H7 (cell line): ENCODE results near the gene ARHGAP20. TPM values are rescaled to one million over a fixed set of nuclear protein-coding genes. Genes with fewer than 3 reads are reported as not detected.
A peak's percentile ranks its signal among the peaks of the same experiment; 100 is the strongest.

ENCODE experiments used
- DNase-seq: peaks from one replicate; pipeline ENCODE4 v3.0.0; 2012
- H3K27me3 ChIP-seq: 2 replicates; pipeline ENCODE4 v1.6.0; 2011; ENCODE audit warnings: mild to moderate bottlenecking, low read length; ENCODE audit not compliant: control insufficient read depth, insufficient read depth
- H3K36me3 ChIP-seq: replicated peaks from 2 replicates; pipeline ENCODE4 v1.5.1; 2011; ENCODE audit warnings: low read length; ENCODE audit not compliant: control insufficient read depth, insufficient read depth
- H3K4me3 ChIP-seq: 2 replicates; pipeline ENCODE4 v1.5.1; 2011; ENCODE audit warnings: low read depth, mild to moderate bottlenecking, control low read depth, low read length, moderate library complexity; ENCODE audit not compliant: insufficient read depth
- total RNA-seq: library from RNA; depleted of rRNA; stranded (reverse); fragments of >200 nt; shearing (Covaris generic); gene quantifications from 2 replicates; pipeline ENCODE4 v1.2.3, GENCODE V29; 2014

ARHGAP20 gene
- total RNA-seq, 1 experiment from 2014 or later: 0.14 TPM

DNA sequence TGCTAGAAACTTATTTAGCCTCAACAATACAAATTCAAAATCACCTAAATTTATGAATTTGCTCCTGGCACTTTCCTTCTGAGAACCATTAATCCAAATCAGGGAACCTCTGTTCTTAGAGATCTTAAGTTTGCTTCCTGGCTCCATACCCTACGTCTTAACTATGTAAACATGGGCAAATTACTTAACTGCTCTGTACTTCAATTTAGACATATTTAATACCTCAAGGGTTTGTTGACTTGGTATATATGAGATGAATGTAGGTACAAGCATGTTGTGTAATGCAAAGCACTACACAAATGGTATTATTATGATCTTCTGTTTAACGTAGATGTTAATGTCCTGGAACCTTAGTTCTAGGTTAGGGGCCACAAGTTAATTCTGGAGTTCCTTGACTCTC is 22.6 kb upstream of the ARHGAP20 start:
- Histone ChIP-seq H3K36me3 (no peaks in the 10 kb centered on the region), H3K27me3 (no peaks in the 10 kb centered on the region), H3K4me3 (no peak overlapping the region)
- no peak for DNase-seq

DNA sequence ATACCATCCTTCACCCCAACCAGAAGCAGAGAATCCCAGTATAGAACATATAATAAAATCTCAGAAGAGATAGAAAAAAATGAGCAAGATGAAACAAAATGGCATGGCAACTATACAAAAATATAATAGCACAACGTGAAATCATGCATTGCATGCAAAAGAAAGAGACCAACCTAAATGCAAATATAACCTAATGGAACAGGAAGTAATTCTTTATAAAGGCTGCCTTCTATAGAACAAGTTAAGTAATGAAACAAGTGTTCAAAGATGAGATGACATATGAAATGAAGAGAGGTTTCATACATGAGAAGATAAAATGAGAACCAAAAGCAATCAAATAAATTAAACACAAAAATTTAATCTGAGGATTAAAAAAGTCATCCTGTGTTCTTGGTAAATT is 18.5 kb upstream of the ARHGAP20 start:
- no peak for DNase-seq
- Histone ChIP-seq H3K27me3 (no peaks in the 10 kb centered on the region), H3K4me3 (no peak overlapping the region), H3K36me3 (no peaks in the 10 kb centered on the region)

DNA sequence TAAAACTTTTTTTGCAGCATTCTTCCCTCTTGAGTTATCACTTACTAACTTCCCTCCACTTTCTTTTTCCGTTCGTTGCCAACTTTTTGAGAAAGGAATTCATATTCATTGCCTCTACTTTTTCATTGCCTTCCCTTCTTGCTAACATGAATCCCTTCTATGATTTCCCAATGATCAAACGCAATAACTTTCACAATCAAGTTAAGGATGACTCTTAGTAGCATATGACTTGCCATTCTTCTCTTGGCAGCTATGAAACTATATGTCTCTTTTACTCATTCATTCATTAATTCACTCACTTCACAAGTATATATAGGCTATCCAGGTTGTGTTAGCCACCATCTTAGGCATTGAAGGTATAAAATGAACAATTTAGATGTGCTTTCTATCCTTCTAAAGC is 16.6 kb upstream of the ARHGAP20 start:
- no peak overlapping the region for H3K4me3 ChIP-seq
- DNase-seq: no peak
- H3K36me3 ChIP-seq: no peaks in the 10 kb centered on the region
- H3K27me3 ChIP-seq: no peaks in the 10 kb centered on the region

DNA sequence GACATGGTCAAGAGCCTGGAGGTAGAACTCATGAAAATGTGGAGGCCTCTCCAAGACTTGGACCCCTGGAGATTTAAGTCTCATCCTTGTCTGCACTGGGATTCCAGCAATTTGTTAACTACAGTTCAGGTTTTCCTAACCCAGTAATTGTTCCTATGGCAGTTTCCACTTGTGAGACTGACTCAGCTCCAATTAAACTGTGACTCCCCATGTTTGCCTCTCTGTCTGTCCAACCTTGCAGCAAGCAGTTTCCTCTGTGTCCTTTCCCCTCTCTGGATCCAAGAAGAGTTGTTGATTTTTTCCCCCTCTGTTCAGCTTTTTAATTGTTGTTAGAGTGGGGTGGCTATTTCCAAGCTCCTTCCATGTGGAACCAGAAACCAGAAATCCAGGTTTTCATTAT is 16.2 kb upstream of the ARHGAP20 start:
- Histone ChIP-seq H3K4me3 (no peak overlapping the region), H3K36me3 (no peaks in the 10 kb centered on the region), H3K27me3 (no peaks in the 10 kb centered on the region)
- DNase-seq: no peak

DNA sequence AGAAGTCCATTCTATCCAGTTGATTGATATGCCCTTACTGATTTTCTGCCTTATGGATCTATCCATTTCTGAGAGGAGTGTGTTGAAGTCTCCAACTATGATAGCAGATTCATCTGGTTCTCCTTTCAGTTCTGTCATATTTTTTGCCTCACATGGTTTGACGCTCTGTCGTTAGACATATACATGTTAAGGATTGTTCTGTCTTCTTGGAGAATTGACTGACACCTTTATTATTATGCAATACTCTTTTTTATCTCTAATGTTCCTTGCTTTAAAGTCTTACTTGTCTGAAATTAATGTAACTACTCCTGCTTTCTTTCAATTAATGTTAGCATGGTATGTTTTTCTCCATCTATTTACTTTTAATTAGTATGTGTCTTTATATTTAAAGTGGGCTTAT is 12.1 kb upstream of the ARHGAP20 start:
- H3K27me3 ChIP-seq: no peaks in the 10 kb centered on the region

DNA sequence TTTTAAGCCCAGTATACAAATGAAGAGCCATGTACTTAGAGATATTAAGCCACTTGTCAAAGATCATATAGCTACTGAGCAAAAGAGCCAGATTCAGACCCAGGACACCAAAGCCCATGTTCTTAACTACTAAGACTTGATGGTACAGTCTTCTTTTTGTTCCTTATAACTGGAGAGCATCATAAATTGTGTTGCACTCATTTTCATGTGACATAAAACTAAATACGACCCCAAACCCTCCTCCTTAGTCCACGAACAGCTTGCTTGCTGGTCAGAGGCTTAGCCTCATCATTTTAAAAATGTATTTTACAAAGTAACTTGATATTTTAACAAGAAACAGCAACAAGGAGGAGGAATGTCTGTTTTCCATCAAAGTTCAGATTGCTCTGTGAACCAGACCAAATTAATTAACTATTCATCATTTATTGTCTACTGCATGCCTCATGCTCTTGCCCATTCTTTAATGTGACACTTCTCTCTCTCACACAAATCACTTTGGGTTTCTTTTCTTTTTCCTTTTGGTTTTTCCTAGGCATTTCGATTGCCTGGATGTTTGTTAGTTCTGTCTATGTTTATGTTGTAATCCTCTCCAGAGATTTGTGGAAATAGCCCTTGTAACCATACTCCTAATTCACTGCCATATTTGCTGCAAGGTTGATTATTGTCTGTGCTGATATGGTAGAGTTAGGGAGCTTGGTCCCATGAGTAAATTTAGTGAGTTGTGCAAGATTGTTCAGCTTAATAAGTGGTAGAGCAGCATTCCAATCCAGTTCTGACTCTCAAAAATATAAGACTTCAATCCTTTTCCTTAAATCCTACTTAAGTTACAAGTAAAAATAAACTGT is 8.4 kb upstream of the ARHGAP20 start:
- H3K36me3 ChIP-seq: no peaks in the 10 kb centered on the region
- no peak overlapping the region for H3K4me3 ChIP-seq
- no peaks in the 10 kb centered on the region; the same call in 1 of the 2 replicates for H3K27me3 ChIP-seq
- DNase-seq: no peak

More for the DNA sequence above, 12.1 kb upstream of the ARHGAP20 start:
- Histone ChIP-seq H3K36me3 (no peaks in the 10 kb centered on the region), H3K4me3 (no peak overlapping the region)
- DNase-seq: no peak

DNA sequence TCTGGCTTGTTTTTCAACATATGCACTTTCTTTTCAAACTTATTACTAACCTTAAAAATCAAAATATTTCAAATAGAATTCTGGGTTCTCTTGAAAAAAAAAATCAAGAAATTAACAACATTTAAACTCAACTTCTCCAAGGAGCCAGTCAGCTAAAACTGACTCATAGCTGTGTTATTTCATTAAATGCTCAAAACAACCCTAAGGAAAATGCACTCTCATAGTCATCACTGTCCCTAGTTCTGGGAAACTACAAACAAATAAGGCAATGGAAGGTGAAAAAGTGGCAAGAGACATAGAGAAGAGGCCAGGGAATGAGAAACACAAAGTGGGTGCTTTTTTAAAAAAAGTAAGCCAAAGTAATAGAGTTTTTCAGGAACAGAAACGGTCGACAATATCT is 4.1 kb upstream of the ARHGAP20 start:
- Histone ChIP-seq H3K27me3 (peaks cover 31% of the 10 kb centered on the region), H3K4me3 (no peak overlapping the region), H3K36me3 (no peaks in the 10 kb centered on the region)
- DNase-seq: no peak

DNA sequence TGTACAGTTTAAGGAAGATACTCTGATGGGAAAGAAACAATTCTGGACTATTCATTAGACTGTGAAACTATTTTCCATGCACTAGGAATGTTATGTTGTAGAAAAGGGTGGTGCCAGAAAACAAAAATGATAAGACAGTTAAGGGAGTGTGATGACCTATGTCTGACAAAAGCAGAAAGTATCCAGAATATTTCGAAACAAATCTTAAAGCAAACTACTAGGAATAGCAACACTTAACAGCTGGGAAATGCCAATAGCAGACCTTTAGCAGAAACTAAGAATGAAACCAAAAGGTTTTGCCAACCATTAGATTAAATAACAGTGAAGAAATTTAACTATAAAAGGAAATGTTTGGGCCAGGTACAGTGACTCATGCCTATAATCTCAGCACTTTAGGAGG is 3.3 kb upstream of the ARHGAP20 start:
- peaks cover 39% of the 10 kb centered on the region for H3K27me3 ChIP-seq
- no peaks in the 10 kb centered on the region for H3K36me3 ChIP-seq
- H3K4me3 ChIP-seq: no peak overlapping the region
- no peak for DNase-seq

DNA sequence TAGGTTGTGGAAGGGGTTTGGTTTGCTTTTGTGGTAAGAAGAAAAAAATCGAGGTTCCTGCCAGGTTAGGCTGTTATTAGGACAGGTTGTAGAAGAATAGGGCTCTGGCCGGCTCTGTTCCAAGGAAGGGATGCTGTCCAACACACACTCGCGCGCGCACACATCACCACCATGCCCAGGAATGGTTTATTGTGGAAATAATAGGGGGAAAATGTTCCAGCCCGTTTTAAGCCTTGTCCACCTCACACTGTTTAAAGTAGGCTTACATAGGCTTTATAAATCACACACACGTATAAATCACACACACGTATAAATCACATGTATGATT is 1.2 kb upstream of the ARHGAP20 start:
- H3K4me3 ChIP-seq: no peak overlapping the region
- DNase-seq: no peak
- peaks cover 53% of the 10 kb centered on the region for H3K27me3 ChIP-seq
- H3K36me3 ChIP-seq: no peaks in the 10 kb centered on the region

DNA sequence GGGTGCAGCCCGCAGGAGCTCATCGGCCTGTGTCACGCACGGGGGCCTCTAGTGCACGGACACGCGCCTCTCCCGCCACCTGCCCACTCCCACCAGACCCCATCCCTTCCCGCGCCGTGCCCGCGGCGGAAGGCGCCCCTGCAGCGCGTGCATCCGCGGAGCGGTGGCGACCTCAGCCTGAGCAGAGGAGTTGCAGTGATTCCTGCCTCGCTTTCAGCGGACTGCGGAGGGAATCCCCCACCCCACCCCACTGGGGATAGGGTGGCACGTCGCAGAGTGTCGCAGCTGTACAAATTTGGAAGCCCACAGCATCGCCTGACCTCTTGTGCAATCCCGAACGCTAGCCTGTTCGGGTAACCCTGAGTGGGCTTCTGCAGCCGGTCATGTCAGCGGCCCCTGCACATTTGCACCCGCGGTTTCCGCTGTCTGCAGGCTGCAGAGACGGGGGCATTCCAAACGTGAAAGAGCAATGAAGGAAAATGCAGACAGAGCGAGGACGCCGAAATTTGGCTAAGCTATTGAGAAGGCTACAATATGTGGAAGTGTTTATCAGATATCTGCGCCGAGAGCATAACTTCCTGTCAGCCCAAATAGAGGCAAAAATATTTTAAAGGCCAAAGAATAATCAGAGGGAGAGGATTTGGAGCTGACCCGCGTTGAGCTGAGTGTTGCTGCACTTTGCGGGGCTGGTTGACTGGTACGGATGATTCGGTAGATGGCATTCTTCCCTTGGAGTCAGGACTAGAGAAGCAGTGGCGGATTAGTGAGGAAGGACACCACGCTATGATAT is 617 bp upstream of the ARHGAP20 start:
- Histone ChIP-seq H3K36me3 (no peaks in the 10 kb centered on the region), H3K27me3 (peaks cover 53% of the 10 kb centered on the region), H3K4me3 (peak overlapping the region; percentile 56)
- DNase-seq: peak; percentile 24

DNA sequence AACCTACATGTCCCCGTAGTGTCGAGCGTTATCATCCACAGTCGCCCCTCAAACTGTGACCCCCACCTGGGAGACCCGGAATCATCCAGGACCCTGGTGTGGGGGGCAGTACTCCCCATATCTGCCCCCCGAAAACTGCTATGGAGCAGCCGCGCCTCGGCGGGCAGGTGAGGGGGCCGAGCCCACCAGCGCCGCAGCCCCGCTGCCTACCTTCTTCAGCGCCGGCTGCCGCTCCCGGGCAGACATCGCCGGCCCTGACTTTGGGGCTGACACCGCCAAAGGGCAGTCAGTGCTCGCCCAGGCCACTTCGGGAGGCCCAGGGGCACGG is 825 bp downstream of the ARHGAP20 start:
- no peak for DNase-seq
- Histone ChIP-seq H3K4me3 (peak overlapping the region; percentile 49), H3K27me3 (peaks cover 53% of the 10 kb centered on the region), H3K36me3 (no peaks in the 10 kb centered on the region)

DNA sequence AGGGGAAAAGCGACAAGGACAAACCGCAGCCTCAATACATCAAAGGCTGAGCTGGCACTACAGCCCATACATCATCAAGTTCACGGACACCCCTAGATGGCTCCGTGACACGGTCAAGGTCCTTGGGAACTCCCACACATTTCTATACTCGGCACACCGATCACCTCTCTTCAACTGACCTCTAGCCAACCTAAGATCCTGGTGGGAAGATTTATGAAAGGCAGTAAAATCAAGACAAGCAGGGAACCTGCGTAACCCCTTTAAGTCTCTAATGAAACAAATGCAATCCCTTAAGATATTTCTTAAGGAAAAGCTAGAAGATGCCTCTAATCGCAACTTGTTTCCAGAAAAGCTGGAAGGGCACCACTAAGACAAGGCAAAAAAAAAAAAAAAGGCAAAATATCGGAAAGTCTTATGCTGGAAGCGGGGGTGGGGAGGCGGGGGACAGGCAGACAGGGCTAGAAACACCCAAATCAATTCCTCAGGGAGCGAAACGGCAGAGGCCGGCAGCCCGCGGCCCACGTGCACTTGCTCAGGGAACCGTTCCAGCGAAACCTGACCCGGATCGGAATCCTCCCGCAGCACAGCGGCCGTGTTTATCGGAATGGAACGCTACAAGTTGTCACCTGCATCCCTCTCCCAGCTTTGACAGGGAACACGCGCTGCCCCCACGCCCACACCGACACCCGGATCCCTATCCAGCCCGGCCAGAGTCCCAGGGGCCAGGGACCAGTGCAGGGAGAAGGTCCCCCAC is 1.4 kb downstream of the ARHGAP20 start:
- H3K4me3 ChIP-seq: peak overlapping the region; percentile 49
- peaks cover 53% of the 10 kb centered on the region for H3K27me3 ChIP-seq
- no peaks in the 10 kb centered on the region for H3K36me3 ChIP-seq
- peak; percentile 64 for DNase-seq

DNA sequence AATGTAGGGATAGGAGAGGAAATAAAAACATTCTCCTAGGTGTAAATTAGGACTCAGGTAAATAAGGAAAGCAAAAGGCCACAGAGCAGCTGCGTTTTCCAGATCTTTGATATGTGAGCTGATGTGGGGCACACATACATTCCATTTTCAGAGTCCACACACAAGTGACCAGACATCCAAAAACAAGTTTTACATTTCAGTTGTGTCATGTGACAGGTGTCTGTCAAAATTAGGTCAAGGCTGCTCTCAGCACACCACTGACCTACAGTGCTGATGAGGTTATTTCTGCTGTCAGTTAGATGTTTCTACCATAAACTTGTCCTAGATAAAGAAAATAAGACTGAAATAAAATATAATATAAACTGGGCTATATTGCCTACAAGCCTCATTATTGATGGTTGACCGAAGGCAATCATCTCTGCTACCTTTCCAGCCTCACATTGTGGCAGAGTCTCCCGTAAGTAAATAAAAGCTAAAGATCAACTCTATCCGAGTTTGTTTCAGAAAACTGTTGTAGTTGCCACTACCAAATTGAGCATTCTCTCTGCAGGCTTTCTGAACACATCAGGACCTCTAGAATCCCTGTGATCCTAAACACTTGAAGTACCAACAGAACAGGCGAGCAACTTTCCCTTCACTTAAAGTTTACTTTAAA is 7.9 kb downstream of the ARHGAP20 start:
- peaks cover 3% of the 10 kb centered on the region for H3K27me3 ChIP-seq
- H3K36me3 ChIP-seq: no peaks in the 10 kb centered on the region
- H3K4me3 ChIP-seq: no peak overlapping the region
- no peak for DNase-seq

DNA sequence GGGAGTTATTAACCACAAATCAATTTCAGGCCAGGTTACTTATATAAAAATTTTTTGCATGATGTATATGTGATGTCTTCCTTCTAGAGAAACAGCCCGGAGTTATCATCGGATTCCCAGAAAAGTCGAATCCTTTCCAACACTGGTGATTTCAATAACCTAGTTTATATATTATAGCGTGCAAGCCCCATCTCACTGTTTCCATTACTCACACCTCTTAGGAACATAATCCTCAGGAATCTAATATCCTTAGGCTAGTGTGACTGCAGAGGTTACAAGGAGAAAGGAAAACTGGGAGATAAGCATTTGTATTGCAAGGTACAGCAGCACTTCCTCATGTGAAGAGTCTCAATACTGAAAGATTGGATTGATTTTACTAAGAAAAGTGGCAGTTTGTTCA is 20.3 kb downstream of the ARHGAP20 start:
- H3K27me3 ChIP-seq: no peaks in the 10 kb centered on the region
- H3K36me3 ChIP-seq: no peaks in the 10 kb centered on the region
- H3K4me3 ChIP-seq: no peak overlapping the region
- DNase-seq: no peak
